IMR-90 (cell line): ENCODE results near the gene SETX. TPM values are rescaled to one million over a fixed set of nuclear protein-coding genes. Genes with fewer than 3 reads are reported as not detected.

ENCODE experiments used
- ATAC-seq: fragments of 200-7000 bp; cut with Tn5 transposase; 2 replicates; pipeline ENCODE4 v1.9.1; 2020; ENCODE audit warnings: low read depth, mild to moderate bottlenecking, moderate library complexity
- BruUV-seq: library from RNA; stranded (reverse); fragments of 400-500 nt; replicated peaks from 2 replicates; lab custom pipeline; 2021; lab: Mats Ljungman, UMichigan
- CTCF ChIA-PET: fragments of 300-600 bp; formaldehyde crosslinking; extraction: SDS; loops from one replicate; lab custom pipeline; 2021; ENCODE audit warnings: antibody characterized with exemption; lab: Yijun Ruan, JAX
- POLR2A ChIA-PET: fragments of 300-600 bp; sonication (Branson Sonifier 250); formaldehyde crosslinking; loops from one replicate; lab custom pipeline; 2022; ENCODE audit warnings: antibody characterized with exemption; ENCODE audit not compliant: unreplicated experiment; lab: Charles Lee
- DNase-seq: peaks from one replicate; pipeline ENCODE4 v3.0.0; 2013
- H2AFZ ChIP-seq: replicated peaks from 2 replicates; pipeline ENCODE3; 2013; ENCODE audit warnings: low read length, mild to moderate bottlenecking; ENCODE audit not compliant: poor library complexity
- H2AK5ac ChIP-seq: 2 replicates; pipeline ENCODE4 v1.6.1; 2013; ENCODE audit warnings: low read depth, low read length, inconsistent platforms
- H2AK9ac ChIP-seq: replicated peaks from 2 replicates; pipeline ENCODE3; 2013; ENCODE audit warnings: mild to moderate bottlenecking, low read depth, low read length, moderate library complexity; ENCODE audit not compliant: poor library complexity
- H2BK120ac ChIP-seq: 2 replicates; pipeline ENCODE4 v1.6.1; 2013; ENCODE audit warnings: low read depth, low read length, inconsistent platforms
- H2BK15ac ChIP-seq: 3 replicates; pipeline ENCODE4 v1.6.1; 2013; ENCODE audit warnings: low read depth, low read length, inconsistent platforms
- H2BK20ac ChIP-seq: 2 replicates; pipeline ENCODE4 v1.6.1; 2013; ENCODE audit warnings: low read depth, mild to moderate bottlenecking, inconsistent platforms, low read length, moderate library complexity
- H2BK5ac ChIP-seq: 2 replicates; pipeline ENCODE4 v1.6.1; 2013; ENCODE audit warnings: mild to moderate bottlenecking, low read depth, low read length, inconsistent platforms; ENCODE audit not compliant: poor library complexity, severe bottlenecking
- H3K14ac ChIP-seq: replicated peaks from 2 replicates; pipeline ENCODE4 v1.6.1; 2013; ENCODE audit warnings: low read depth, low read length, inconsistent platforms
- H3K18ac ChIP-seq: 2 replicates; pipeline ENCODE4 v1.6.1; 2013; ENCODE audit warnings: low read depth, low read length, control low read depth
- H3K23ac ChIP-seq: 2 replicates; pipeline ENCODE4 v1.6.1; 2013; ENCODE audit warnings: low read depth, low read length, inconsistent platforms
- H3K27ac ChIP-seq: 2 replicates; pipeline ENCODE4 v1.5.1; 2013; ENCODE audit warnings: mild to moderate bottlenecking, control low read depth, low read length; ENCODE audit not compliant: insufficient read depth
- H3K27me3 ChIP-seq: 2 replicates; pipeline ENCODE4 v1.6.1; 2013; ENCODE audit warnings: low read length; ENCODE audit not compliant: control insufficient read depth, insufficient read depth
- H3K36me3 ChIP-seq: 2 replicates; pipeline ENCODE4 v1.6.1; 2013; ENCODE audit warnings: low read length, mixed read lengths; ENCODE audit not compliant: control insufficient read depth, insufficient read depth
- H3K4ac ChIP-seq: 2 replicates; pipeline ENCODE4 v1.6.1; 2013; ENCODE audit warnings: low read depth, low read length, inconsistent platforms
- H3K4me1 ChIP-seq: 2 replicates; pipeline ENCODE4 v1.6.1; 2013; ENCODE audit warnings: low read length, mixed read lengths; ENCODE audit not compliant: control insufficient read depth, insufficient read depth
- H3K4me2 ChIP-seq: 2 replicates; pipeline ENCODE4 v1.6.1; 2013; ENCODE audit warnings: low read depth, mild to moderate bottlenecking, control low read depth, low read length, moderate library complexity
- H3K4me3 ChIP-seq: 2 replicates; pipeline ENCODE4 v1.5.1; 2013; ENCODE audit warnings: low read depth, mild to moderate bottlenecking, control low read depth, low read length, moderate library complexity; ENCODE audit not compliant: insufficient read depth
- H3K56ac ChIP-seq: 2 replicates; pipeline ENCODE4 v1.6.1; 2013; ENCODE audit warnings: low read length, inconsistent platforms; ENCODE audit not compliant: insufficient read depth; ENCODE audit errors: extremely low read depth
- H3K79me1 ChIP-seq, 2 experiments: 2 replicates each; pipeline ENCODE4 v1.6.1; 2013; ENCODE audit warnings: low read length in 2 of 2, inconsistent platforms in 1 of 2, low read depth in 1 of 2
- H3K9ac ChIP-seq: 2 replicates; pipeline ENCODE4 v1.6.1; 2013; ENCODE audit warnings: low read depth, low read length, control low read depth
- H3K9me1 ChIP-seq: 2 replicates; pipeline ENCODE4 v1.6.1; 2013; ENCODE audit warnings: low read length, inconsistent platforms; ENCODE audit not compliant: insufficient read depth
- H3K9me3 ChIP-seq: 2 replicates; pipeline ENCODE4 v1.6.1; 2013; ENCODE audit warnings: low read length; ENCODE audit not compliant: control insufficient read depth, insufficient read depth
- H4K20me1 ChIP-seq: 2 replicates; pipeline ENCODE4 v1.6.1; 2013; ENCODE audit warnings: low read length, inconsistent platforms; ENCODE audit not compliant: insufficient read depth
- H4K5ac ChIP-seq: 2 replicates; pipeline ENCODE4 v1.6.1; 2013; ENCODE audit warnings: mild to moderate bottlenecking, low read depth, low read length, control low read depth
- H4K8ac ChIP-seq, 2 experiments: 2 replicates each; pipeline ENCODE4 v1.6.1; 2013; ENCODE audit warnings: low read depth in 2 of 2, low read length in 2 of 2, control low read depth in 1 of 2, inconsistent platforms in 1 of 2
- H4K91ac ChIP-seq: 2 replicates; pipeline ENCODE4 v1.6.1; 2013; ENCODE audit warnings: low read depth, low read length, inconsistent platforms; ENCODE audit not compliant: insufficient read depth
- BHLHE40 ChIP-seq: fragments of 150-350 bp; IDR thresholded peaks from 2 replicates; pipeline ENCODE4 v1.6.1; 2016; ENCODE audit warnings: mild to moderate bottlenecking, low read depth, low read length
- CEBPB ChIP-seq: IDR thresholded peaks from 2 replicates; pipeline ENCODE4 v1.6.1; 2012; ENCODE audit warnings: low read depth, low read length, improper control_type of control experiment
- CHD1 ChIP-seq: IDR thresholded peaks from 2 replicates; pipeline ENCODE4 v1.6.1; 2012; ENCODE audit warnings: low read depth, low read length, improper control_type of control experiment
- FOS ChIP-seq: fragments of 150-350 bp; IDR thresholded peaks from 2 replicates; pipeline ENCODE4 v1.6.1; 2016; ENCODE audit warnings: low read depth, low read length
- MAFK ChIP-seq: IDR thresholded peaks from 2 replicates; pipeline ENCODE4 v1.6.1; 2012; ENCODE audit warnings: low read depth, low read length, improper control_type of control experiment
- MAZ ChIP-seq: IDR thresholded peaks from 2 replicates; pipeline ENCODE4 v1.6.1; 2012; ENCODE audit warnings: low read depth, mild to moderate bottlenecking, low read length, improper control_type of control experiment, moderate library complexity, borderline replicate concordance
- MXI1 ChIP-seq: IDR thresholded peaks from 2 replicates; pipeline ENCODE4 v1.6.1; 2012; ENCODE audit warnings: low read depth, mild to moderate bottlenecking, low read length, moderate library complexity, borderline replicate concordance
- NFE2L2 ChIP-seq: fragments of 150-350 bp; IDR thresholded peaks from 2 replicates; pipeline ENCODE4 v1.6.1; 2016; ENCODE audit warnings: low read depth, mild to moderate bottlenecking, low read length
- POLR2A ChIP-seq: IDR thresholded peaks from 2 replicates; pipeline ENCODE4 v1.6.1; 2012; ENCODE audit warnings: mild to moderate bottlenecking, low read depth, low read length
- RAD21 ChIP-seq: IDR thresholded peaks from 2 replicates; pipeline ENCODE4 v1.6.1; 2012; ENCODE audit warnings: low read length, improper control_type of control experiment
- RCOR1 ChIP-seq: IDR thresholded peaks from 2 replicates; pipeline ENCODE4 v1.6.1; 2012; ENCODE audit warnings: mild to moderate bottlenecking, low read length, improper control_type of control experiment; ENCODE audit not compliant: insufficient replicate concordance
- RFX5 ChIP-seq: IDR thresholded peaks from 2 replicates; pipeline ENCODE4 v1.8.0; 2012; ENCODE audit warnings: low read depth, mild to moderate bottlenecking, low read length, moderate library complexity
- SMC3 ChIP-seq: fragments of 150-350 bp; IDR thresholded peaks from 2 replicates; pipeline ENCODE4 v1.6.1; 2016; ENCODE audit warnings: low read depth, mild to moderate bottlenecking, antibody characterized with exemption, low read length, moderate library complexity
- USF2 ChIP-seq: fragments of 150-350 bp; IDR thresholded peaks from 2 replicates; pipeline ENCODE4 v1.6.1; 2017; ENCODE audit warnings: mild to moderate bottlenecking, antibody characterized with exemption, low read length, low read depth
- WGBS, 2 experiments: methylation state at CpG; one replicate each; pipeline versions ENCODE4 v1.1.5 to v1.1.7; 2013; ENCODE audit warnings: missing lambda C conversion rate in 2 of 2; ENCODE audit not compliant: insufficient read length in 1 of 2; ENCODE audit errors: extremely low coverage in 2 of 2; 5-methylcytosine and 5-hydroxymethylcytosine counted together
- dilution Hi-C: fragments of 300-500 bp; cut with HindIII; formaldehyde crosslinking; loops from one replicate; pipeline ENCODE4 v1.14.3; 2018; ENCODE audit warnings: low sequenced_read_pairs; ENCODE audit not compliant: unreplicated experiment
- in situ Hi-C: fragments of 300-500 bp; cut with MboI; formaldehyde crosslinking; loops from 3 replicates; pipeline ENCODE4 v1.14.3; 2019; ENCODE audit warnings: low sequenced_read_pairs, inconsistent platforms, mixed read lengths
- intact Hi-C: fragments of 100-400 bp; cut with micrococcal nuclease; formaldehyde crosslinking; loops from 2 replicates; pipeline ENCODE4 v1.10.0; 2022
- polyA plus RNA-seq, 3 experiments: library from polyadenylated mRNA; depleted of rRNA; stranded (reverse); fragments of >200 nt; gene quantifications; 2 replicates each; pipeline ENCODE4 v1.2.3, GENCODE V29; 2012; ENCODE audit warnings: low replicate concordance in 1 of 3
- total RNA-seq: library from RNA; depleted of rRNA; stranded (reverse); fragments of >200 nt; gene quantifications from 2 replicates; pipeline ENCODE4 v1.2.3, GENCODE V29; 2012
- TF ChIP-seq, protein P1 (sequence below): fragments of 150-350 bp; IDR thresholded peaks from 2 replicates; pipeline ENCODE4 v1.6.1; 2016; ENCODE audit warnings: low read depth, mild to moderate bottlenecking, low read length, moderate library complexity, borderline replicate concordance
- TF ChIP-seq, protein P2 (sequence below): conservative IDR thresholded peaks from 2 replicates; pipeline ENCODE4 v1.5.1; 2012; ENCODE audit warnings: mild to moderate bottlenecking, low read depth, low read length, improper control_type of control experiment

SETX gene
- total and polyA plus RNA-seq, 2 of the 4 experiments (the other 2 are of a cell fraction): 13.1 to 55.0 TPM

- no peaks in the 10 kb centered on the region for H3K79me1 ChIP-seq
- no TSS peak for BruUV-seq
- H4K91ac ChIP-seq: no peak overlapping the region
- no peak overlapping the region for H3K4me3 ChIP-seq
- no peak overlapping the region for H3K9ac ChIP-seq
- H2BK5ac ChIP-seq: no peak overlapping the region
- H2AK9ac ChIP-seq: no peak overlapping the region
- ChIA-PET POLR2A (no interaction called here), CTCF (interaction anchor here (0.6 kb wide), 1 partner anchor 10 kb away, joined by 3 read pairs; no protein-coding TSS in a partner anchor)
- no peak overlapping the region for H3K27ac ChIP-seq
- H3K4me2 ChIP-seq: no peak overlapping the region
- no peaks in the 10 kb centered on the region for H3K4me1 ChIP-seq
- no peak overlapping the region for H4K8ac ChIP-seq
- no peaks in the 10 kb centered on the region for H3K36me3 ChIP-seq
- no peak overlapping the region for H2AK5ac ChIP-seq
- TF ChIP-seq, protein P1, sequence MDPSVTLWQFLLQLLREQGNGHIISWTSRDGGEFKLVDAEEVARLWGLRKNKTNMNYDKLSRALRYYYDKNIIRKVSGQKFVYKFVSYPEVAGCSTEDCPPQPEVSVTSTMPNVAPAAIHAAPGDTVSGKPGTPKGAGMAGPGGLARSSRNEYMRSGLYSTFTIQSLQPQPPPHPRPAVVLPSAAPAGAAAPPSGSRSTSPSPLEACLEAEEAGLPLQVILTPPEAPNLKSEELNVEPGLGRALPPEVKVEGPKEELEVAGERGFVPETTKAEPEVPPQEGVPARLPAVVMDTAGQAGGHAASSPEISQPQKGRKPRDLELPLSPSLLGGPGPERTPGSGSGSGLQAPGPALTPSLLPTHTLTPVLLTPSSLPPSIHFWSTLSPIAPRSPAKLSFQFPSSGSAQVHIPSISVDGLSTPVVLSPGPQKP: no peak
- TF ChIP-seq NFE2L2 (no peak), POLR2A (no peak), RAD21 (no peak), RCOR1 (no peak), SMC3 (no peak), MAFK (no peak), CHD1 (no peak), BHLHE40 (no peak), FOS (no peak), MXI1 (no peak), RFX5 (no peak), CEBPB (no peak), MAZ (no peak), USF2 (no peak)
- TF ChIP-seq, protein P2, sequence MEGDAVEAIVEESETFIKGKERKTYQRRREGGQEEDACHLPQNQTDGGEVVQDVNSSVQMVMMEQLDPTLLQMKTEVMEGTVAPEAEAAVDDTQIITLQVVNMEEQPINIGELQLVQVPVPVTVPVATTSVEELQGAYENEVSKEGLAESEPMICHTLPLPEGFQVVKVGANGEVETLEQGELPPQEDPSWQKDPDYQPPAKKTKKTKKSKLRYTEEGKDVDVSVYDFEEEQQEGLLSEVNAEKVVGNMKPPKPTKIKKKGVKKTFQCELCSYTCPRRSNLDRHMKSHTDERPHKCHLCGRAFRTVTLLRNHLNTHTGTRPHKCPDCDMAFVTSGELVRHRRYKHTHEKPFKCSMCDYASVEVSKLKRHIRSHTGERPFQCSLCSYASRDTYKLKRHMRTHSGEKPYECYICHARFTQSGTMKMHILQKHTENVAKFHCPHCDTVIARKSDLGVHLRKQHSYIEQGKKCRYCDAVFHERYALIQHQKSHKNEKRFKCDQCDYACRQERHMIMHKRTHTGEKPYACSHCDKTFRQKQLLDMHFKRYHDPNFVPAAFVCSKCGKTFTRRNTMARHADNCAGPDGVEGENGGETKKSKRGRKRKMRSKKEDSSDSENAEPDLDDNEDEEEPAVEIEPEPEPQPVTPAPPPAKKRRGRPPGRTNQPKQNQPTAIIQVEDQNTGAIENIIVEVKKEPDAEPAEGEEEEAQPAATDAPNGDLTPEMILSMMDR: no peak
- H3K9me1 ChIP-seq: no peaks in the 10 kb centered on the region
- H3K23ac ChIP-seq: no peak overlapping the region
- in situ Hi-C loops: no loop called here
- H2BK120ac ChIP-seq: no peak overlapping the region
- H2BK15ac ChIP-seq: no peak overlapping the region
- H3K4ac ChIP-seq: no peak overlapping the region
- no peak overlapping the region for H3K56ac ChIP-seq
- H3K14ac ChIP-seq: no peak overlapping the region
- WGBS, 2 experiments: 60% methylated on average over 2 of the region's 6 CpGs; no CpG with 5 or more reads in 1 of the 2 experiments
- H3K27me3 ChIP-seq: peaks cover 35% of the 10 kb centered on the region
- DNase-seq (no peak), ATAC-seq (no peak)
- no peak overlapping the region for H3K18ac ChIP-seq
- H3K9me3 ChIP-seq: peaks cover 2% of the 10 kb centered on the region; the same call in 1 of the 2 replicates
- H4K20me1 ChIP-seq: no peaks in the 10 kb centered on the region
- dilution Hi-C loops: no loop called here
- intact Hi-C loops: no loop called here
- H2AFZ ChIP-seq: no peak overlapping the region
- no peak overlapping the region for H4K5ac ChIP-seq
- no peak overlapping the region for H2BK20ac ChIP-seq
Observed at GRCh38 chr9:132249123-132249522, 105.7 kb downstream of the SETX start.
